Erythroblast (primary cell): ENCODE measurements around the gene EDC3.

Source experiments
- GATA1 ChIP-seq: IDR thresholded peaks from 2 replicates; pipeline ENCODE4 v1.6.1; 2011; ENCODE audit warnings: low read depth, mild to moderate bottlenecking, control low read depth, low read length, moderate library complexity
- POLR2A ChIP-seq: IDR thresholded peaks from 2 replicates; pipeline ENCODE4 v1.6.1; 2011; ENCODE audit warnings: mild to moderate bottlenecking, low read length

GRCh38 chr15:74605795-74606150 lies 90.1 kb downstream of the EDC3 start:
- no peak for TF ChIP-seq POLR2A
- TF ChIP-seq GATA1 = no peak
